ENCODE data around the gene LRP1-AS.

LRP1-AS gene

GRCh38 chr12:57146092-57146491 is 1.3 kb downstream of the LRP1-AS start:
- DNase-seq, result no peak
- H3K27me3 ChIP-seq, result no peaks in the 10 kb centered on the region
- H3K36me3 ChIP-seq, result no peaks in the 10 kb centered on the region
- TF ChIP-seq, protein P1, sequence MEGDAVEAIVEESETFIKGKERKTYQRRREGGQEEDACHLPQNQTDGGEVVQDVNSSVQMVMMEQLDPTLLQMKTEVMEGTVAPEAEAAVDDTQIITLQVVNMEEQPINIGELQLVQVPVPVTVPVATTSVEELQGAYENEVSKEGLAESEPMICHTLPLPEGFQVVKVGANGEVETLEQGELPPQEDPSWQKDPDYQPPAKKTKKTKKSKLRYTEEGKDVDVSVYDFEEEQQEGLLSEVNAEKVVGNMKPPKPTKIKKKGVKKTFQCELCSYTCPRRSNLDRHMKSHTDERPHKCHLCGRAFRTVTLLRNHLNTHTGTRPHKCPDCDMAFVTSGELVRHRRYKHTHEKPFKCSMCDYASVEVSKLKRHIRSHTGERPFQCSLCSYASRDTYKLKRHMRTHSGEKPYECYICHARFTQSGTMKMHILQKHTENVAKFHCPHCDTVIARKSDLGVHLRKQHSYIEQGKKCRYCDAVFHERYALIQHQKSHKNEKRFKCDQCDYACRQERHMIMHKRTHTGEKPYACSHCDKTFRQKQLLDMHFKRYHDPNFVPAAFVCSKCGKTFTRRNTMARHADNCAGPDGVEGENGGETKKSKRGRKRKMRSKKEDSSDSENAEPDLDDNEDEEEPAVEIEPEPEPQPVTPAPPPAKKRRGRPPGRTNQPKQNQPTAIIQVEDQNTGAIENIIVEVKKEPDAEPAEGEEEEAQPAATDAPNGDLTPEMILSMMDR (IDR thresholded peaks at IDR 0.05; ENCODE audit: low read depth, low read length), result no peak
- 0 out of 2 replicates have a peak, but pooled peaks cover 3% of the 10 kb centered on the region for H3K4me1 ChIP-seq
- no peak overlapping the region for H3K4me3 ChIP-seq (ENCODE audit: low read depth, low read length)
- no peaks in the 10 kb centered on the region for H3K9me3 ChIP-seq

- Histone ChIP-seq H3K27me3 (no peaks in the 10 kb centered on the region), H3K4me1 (0 out of 2 replicates have a peak, but pooled peaks cover 3% of the 10 kb centered on the region), H3K4me3 (ENCODE audit: low read depth, low read length) (no peak overlapping the region), H3K9me3 (no peaks in the 10 kb centered on the region), H3K36me3 (no peaks in the 10 kb centered on the region)
- TF ChIP-seq, protein P1 (IDR thresholded peaks at IDR 0.05; ENCODE audit: low read depth, low read length), result no peak
- DNase-seq, result no peak
Measured at GRCh38 chr12:57145460-57146059, 1.9 kb downstream of the LRP1-AS start.

DNA sequence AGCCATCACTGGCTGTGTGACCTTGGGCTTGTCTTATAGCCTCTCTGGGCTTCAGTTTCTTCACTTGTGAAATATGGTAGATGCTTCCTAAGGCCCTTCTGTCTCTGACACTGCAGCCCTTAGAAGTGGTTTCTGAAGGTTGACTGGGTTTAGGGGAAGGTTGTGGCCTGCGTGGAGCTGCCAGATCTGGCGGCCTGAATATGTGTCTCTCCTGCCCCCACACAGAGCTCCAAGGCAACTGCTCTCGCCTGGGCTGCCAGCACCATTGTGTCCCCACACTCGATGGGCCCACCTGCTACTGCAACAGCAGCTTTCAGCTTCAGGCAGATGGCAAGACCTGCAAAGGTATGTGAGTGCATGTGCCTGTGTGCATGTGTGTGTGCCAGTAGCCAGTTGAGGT is 4.0 kb downstream of the LRP1-AS start:
- TF ChIP-seq, protein P1 (IDR thresholded peaks at IDR 0.05; ENCODE audit: low read depth, low read length), result no peak
- Histone ChIP-seq H3K9me3 (no peaks in the 10 kb centered on the region), H3K4me1 (0 out of 2 replicates have a peak, but pooled peaks cover 3% of the 10 kb centered on the region), H3K36me3 (peaks cover 6% of the 10 kb centered on the region; the same call in 1 of the 2 replicates), H3K27me3 (no peaks in the 10 kb centered on the region), H3K4me3 (ENCODE audit: low read depth, low read length) (no peak overlapping the region)
- DNase-seq, result no peak

GRCh38 chr12:57142727-57143126 is 4.7 kb downstream of the LRP1-AS start:
- H3K4me1 ChIP-seq, result 0 out of 2 replicates have a peak, but pooled peaks cover 3% of the 10 kb centered on the region
- no peak overlapping the region for H3K4me3 ChIP-seq (ENCODE audit: low read depth, low read length)
- TF ChIP-seq, protein P1 (IDR thresholded peaks at IDR 0.05; ENCODE audit: low read depth, low read length), result no peak
- H3K36me3 ChIP-seq, result peaks cover 6% of the 10 kb centered on the region; the same call in 1 of the 2 replicates
- no peak for DNase-seq
- H3K9me3 ChIP-seq, result no peaks in the 10 kb centered on the region
- H3K27me3 ChIP-seq, result no peaks in the 10 kb centered on the region

- Histone ChIP-seq H3K4me3 (ENCODE audit: low read depth, low read length) (no peak overlapping the region), H3K27me3 (no peaks in the 10 kb centered on the region), H3K36me3 (peaks cover 6% of the 10 kb centered on the region; the same call in 1 of the 2 replicates), H3K9me3 (no peaks in the 10 kb centered on the region), H3K4me1 (no peaks in the 10 kb centered on the region)
- DNase-seq, result no peak
- TF ChIP-seq, protein P1 (IDR thresholded peaks at IDR 0.05; ENCODE audit: low read depth, low read length), result no peak
Measured at GRCh38 chr12:57142121-57142520, 5.3 kb downstream of the LRP1-AS start.

- Histone ChIP-seq H3K4me3 (ENCODE audit: low read depth, low read length) (no peak overlapping the region), H3K9me3 (no peaks in the 10 kb centered on the region), H3K36me3 (peaks cover 6% of the 10 kb centered on the region; the same call in 1 of the 2 replicates), H3K4me1 (no peaks in the 10 kb centered on the region), H3K27me3 (no peaks in the 10 kb centered on the region)
- DNase-seq, result no peak
- TF ChIP-seq, protein P1 (IDR thresholded peaks at IDR 0.05; ENCODE audit: low read depth, low read length), result no peak
Measured at GRCh38 chr12:57141249-57141648, 6.2 kb downstream of the LRP1-AS start.
